Stimulated activated CD8-positive, alpha-beta memory T cell treated with anti-CD3 and anti-CD28 coated beads, Interleukin-15, amount 100 ng/mL, for 48 hours (primary cell): ENCODE data around the gene DLGAP4.

Source experiments
- DNase-seq, 2 donors: peaks; one replicate each; pipeline ENCODE4 v3.0.0-alpha.2; 2020; ENCODE audit warnings: low read depth in 2 of 2

The DLGAP4 gene

GRCh38 chr20:36540551-36541211 is 234.5 kb downstream of the DLGAP4 start:
- no peak for DNase-seq

GRCh38 chr20:36541227-36541767 is 235.2 kb downstream of the DLGAP4 start, which contains the start of gene MYL9:
Gene MYL9 (plus strand): TSS chr20:36541519. CDS start chr20:36544885, 3,366 bp downstream.
- DNase-seq: no peak

- no peak for DNase-seq
These were observed 235.8 kb downstream of the DLGAP4 start for GRCh38 chr20:36541768-36542488.

- no peak for DNase-seq
These were observed 236.5 kb downstream of the DLGAP4 start for GRCh38 chr20:36542516-36543183.

GRCh38 chr20:36543184-36544133 is 237.3 kb downstream of the DLGAP4 start:
- DNase-seq: no peak

GRCh38 chr20:36544134-36545018 is 238.2 kb downstream of the DLGAP4 start:
- no peak for DNase-seq

GRCh38 chr20:36546111-36546736 is 240.1 kb downstream of the DLGAP4 start:
- DNase-seq: no peak

- DNase-seq: no peak
These were observed 241.3 kb downstream of the DLGAP4 start for GRCh38 chr20:36547186-36548005.

GRCh38 chr20:36548006-36548315 is 241.8 kb downstream of the DLGAP4 start:
- DNase-seq: no peak

- DNase-seq: no peak
These were observed 242.8 kb downstream of the DLGAP4 start for GRCh38 chr20:36548704-36549627.

- DNase-seq: no peak
These were observed 243.4 kb downstream of the DLGAP4 start for GRCh38 chr20:36549628-36549941.

GRCh38 chr20:36549942-36550789 is 244.0 kb downstream of the DLGAP4 start:
- no peak for DNase-seq

GRCh38 chr20:36550790-36551299 is 244.7 kb downstream of the DLGAP4 start:
- no peak for DNase-seq

GRCh38 chr20:36555248-36555647 is 249.1 kb downstream of the DLGAP4 start:
- no peak for DNase-seq

GRCh38 chr20:36562724-36563123 is 256.6 kb downstream of the DLGAP4 start:
- DNase-seq: no peak

- no peak for DNase-seq
These were observed 257.2 kb downstream of the DLGAP4 start for GRCh38 chr20:36563374-36563773.
